HG02870 (cell line): ENCODE measurements around the gene IMPA2.

Experiments used
- ATAC-seq: cut with Tn5 transposase; IDR thresholded peaks from one replicate; pipeline ENCODE4 v1.9.1; 2021; ENCODE audit warnings: mild to moderate bottlenecking, moderate library complexity; ENCODE audit not compliant: unreplicated experiment

Gene IMPA2

DNA sequence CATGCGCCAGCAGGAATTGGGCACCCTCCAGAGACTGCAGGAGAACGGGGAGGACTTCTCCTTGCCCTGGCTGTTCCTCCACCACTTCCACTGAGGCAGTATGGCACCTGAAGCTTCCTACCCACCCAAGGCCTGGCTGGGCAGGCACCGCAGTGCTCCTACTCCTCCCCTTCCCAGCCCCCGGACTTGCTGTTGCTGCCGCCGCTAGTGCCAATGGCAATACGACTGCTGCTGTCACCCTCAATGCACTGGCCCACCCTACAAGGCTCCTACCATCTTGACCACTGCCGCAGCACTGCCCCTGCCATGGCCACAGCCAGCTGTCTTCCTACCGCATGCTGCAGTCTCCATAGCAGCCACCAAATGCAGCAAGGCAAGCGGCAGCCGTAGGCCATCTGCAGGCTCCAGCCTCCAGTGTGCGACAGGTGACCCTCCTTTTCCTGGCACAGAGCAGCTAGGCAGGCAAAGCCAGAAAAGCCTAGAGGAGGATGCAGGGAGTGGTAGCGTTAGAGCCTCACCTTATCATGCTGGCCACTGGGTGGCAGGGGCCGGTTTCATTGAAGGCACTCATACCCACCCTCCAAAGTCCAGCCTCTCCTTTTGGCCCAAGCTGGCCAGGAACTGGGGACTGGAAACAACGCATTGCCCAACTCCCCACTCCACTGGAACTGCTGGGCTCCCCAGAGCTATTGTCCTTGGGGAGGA, 64.9 kb downstream of the IMPA2 start:
- ATAC-seq: no peak

DNA sequence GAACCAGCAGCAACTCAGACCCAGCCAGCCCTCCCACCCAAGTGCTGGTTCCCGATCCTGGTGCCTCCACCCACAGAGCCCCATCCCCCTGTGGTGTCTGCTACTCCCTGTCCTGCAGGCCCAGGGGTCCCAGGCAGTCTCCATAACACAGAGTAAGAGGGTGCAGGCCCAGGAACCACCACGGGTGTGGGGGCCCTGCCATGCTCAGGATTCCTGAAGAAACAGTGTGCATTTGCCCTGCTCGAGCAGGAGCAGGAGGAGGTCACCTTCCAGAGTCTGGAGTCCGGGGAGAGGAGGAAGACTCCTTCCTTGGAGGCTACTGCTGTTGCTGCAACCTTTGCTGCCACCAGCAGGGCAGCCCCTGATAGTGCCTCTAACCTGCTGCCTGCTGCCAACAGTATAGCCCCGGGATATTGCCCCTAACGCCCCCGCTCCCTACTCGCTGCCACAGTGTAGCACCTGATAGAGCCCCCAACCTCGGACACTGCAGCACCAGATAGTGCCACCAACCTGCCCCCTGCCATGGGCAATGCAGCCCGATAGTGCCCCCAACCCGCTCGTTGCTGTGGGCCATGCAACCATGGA, 65.5 kb downstream of the IMPA2 start:
- no peak for ATAC-seq

DNA sequence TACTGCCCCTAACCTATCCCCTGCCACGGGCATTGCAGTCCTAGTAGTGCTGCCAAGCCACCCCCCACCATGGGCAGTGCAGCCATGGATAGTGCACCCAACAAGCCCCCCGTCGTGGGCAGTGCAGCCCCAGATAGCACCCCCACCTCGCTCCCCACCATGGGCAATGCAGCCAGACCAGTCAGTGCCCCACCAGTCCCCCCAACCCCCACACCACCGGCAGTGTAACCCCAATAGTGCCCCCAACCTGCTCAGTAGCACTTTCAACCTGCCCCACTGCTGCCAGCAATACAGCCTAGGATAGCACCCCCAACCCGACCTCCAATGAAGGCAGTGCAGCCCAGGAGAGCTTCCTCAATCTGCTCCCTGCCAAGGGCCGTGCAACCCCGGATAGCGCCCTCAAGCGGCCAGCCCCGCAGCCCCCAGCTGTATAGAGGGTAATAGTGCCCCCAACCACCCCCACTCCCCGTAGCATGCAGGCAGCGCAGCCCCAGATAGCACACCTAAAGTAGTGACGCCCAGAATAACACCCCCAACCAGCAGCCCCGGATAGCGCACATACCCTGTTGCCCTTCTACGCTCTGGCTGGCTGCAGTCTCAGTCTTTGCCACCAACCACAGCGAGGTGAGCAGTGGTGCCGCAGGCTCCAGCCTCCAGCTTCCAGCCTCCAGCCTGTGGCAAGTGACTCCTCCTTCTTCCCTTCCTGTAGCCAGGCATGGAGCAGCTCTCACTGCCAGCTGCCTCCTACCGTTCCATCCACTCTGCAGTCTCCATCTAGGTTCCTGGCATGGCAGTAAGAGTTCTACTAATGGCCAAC, 66.9 kb downstream of the IMPA2 start:
- no peak for ATAC-seq

DNA sequence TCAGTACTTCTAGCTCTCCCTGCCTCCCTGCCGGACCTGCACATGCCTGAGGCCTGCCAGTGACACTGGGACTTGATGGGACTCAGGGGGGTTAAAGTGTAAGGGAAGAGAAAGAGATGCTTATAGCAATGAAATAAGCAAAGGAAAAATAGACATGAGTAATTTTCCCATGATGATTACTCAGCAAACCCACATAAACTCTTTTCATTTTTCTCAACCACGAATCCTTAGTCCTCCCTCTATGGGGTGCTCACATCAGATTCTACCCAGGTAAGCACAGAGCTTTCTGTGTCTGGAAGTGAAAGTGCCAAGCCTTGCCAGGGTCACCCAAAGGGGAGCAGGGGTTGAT, 67.5 kb downstream of the IMPA2 start:
- no peak for ATAC-seq

DNA sequence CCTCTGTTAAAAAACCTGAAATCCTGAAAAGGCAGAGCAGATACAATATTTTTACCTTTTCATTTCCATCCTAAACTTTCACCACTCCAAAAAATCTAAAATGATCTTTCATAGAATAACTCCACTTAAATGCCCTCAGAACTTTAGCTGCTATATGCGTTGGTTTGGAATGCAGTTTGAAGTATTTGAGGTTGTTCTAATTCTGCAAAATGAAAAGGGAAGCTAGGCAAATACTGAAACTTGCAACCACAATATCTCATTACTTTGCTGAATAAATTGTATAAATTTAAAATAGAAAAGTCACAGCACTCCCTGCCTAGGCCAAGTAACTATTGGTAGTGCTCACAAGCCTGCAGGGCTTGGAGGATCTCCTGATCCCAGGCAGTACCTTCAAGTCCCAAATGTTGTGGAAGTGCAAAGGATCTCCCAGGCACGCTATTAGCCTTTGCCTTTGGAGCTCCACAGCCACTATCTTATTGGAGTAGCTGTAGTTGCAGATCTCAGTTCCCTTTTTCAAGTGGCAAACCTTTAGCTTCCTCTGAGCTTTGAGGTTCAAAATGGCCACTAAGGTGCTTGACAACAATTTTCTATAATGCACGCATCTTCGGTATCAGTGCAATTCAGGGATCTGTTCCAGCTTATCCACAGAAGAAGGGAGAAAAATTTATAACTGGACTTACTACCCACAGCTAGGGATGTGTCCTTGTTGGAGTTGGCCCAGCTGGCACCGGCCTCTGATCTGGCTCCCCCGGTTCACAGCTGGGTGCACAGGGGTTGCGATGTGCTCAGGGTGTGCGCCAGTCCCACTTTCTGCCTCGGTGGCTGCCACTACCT, 68.9 kb downstream of the IMPA2 start:
- ATAC-seq: peak; percentile 90

DNA sequence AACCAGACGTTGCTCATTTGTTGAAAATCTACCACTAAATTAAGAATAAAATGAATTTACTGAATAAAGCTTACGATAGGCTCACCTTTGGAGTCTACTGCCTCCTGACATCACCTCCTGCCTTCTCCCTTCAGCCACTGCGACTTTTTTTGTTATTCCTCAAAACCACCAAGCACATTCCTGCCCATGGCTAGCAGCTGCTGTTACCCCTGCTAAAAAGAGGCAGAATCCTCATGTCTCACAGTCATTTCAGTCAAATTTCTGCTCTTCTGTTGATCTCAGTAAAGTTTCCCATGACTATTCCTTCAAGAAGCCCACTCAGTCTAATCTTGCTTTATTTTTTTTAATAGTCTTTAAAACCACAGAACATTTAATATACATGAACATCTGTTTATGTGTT, 71.6 kb downstream of the IMPA2 start:
- ATAC-seq: no peak

DNA sequence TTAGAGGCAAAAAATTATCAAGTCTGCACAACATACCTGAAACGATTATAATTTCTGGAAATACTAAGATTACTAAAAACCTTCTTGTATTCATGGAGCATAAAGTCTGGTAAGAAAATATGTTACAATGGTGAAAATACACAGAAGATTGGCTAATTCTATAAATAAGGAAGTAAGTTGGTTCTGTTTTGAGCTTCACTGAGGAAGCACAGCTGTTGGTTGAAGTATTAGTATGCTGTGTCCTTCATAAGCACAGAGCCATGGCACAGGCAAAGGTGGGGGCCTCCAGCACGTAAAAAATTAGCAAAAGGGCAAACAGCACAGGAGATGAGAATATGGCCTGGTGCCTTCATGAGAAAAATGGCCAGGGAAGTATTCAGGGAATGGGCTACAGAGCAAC, 72.0 kb downstream of the IMPA2 start:
- peak; percentile 50 for ATAC-seq

DNA sequence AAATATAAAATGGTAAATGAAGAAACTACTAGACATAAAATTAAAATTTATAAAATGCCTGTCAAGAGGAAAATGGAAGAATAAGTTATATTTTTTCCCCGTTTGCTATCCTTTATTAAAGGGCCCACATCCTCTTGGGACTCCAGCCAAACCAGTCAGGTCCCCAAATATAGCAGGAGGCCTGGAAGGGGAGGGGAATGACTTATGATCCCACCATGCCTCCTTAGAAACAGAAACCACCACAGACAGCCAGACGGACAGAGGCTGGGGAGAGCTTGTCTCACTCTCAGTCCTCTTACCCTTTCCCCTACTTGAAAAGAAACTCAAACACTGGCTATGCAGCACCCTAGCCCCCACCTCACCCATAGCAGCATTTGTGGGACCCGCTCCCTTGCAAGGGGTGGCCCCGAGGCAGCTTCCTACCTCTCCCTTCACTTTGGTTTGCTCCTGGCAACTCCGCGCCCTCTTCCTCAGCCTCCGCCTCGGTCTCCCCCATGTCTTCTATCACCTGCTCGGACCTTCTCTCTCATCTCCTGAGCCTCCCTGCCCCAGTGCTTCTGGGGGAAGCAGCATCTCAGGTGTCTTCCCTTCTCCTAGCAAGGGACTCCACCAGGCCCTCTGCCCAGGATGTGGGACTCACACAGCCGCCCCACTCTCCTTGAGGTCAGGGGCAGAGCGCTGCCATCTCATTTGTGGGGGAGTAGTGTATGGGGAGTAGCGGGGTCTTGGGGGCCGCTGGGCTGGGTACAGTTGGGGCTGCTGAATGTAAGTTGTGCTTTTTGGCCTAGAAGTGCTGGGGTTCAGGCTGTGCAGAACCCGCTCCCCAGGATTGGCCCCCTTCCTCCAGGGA, 75.0 kb downstream of the IMPA2 start:
- no peak for ATAC-seq

DNA sequence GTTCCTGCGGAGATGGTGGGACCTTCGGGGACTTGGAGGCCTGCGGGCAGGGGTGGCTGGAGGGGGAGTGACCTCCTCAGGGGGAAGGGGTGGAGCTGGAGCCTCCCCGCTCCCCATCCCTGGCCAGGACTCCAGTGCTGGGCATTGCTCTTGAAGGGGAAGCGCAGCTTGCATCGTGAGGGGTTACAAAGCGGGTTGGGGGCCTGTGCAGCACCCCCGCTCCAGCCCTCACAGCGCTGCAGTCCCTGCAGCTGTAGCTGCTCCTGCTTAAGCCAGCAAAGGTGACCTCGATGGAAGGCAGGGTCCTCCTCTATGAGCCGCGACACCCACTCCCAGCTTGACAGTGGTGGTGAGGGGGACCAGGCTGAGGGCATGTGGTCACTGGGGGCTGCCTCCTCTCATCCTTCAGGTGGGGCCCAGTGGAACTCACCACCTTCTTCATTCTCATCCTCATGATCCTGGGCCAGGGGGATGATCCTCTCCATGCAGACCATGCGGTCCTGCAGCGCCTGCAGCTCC, 75.6 kb downstream of the IMPA2 start:
- ATAC-seq: no peak

DNA sequence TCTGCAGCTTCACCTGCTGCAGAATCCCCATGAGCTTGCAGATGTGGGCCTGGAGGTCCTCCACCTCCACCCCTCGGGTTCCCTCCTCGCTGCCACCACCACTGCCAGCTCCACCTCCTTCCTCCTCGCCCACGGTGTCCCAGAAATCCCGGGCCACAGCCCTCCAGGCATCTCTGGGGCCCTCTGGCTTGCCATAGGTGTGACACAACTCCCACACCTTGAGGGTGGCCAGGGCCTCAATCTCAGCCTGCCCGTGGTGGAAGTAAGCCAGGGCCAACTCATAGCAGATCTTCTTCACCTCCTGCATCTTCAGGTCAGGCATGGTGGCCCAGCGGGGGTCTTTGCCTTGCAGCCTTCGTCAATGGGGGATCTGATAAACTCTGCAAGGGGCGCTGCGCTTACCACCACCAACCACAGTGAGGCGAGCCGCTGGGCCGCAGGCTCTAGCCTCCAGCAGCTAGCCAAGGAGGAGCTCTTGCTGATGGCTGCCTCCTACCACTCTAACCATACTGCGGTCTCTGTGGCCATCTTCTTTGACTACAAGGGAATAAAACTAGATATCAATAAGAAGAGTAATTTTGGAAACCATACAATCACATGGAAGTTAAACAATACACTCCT, 76.2 kb downstream of the IMPA2 start:
- ATAC-seq: no peak

DNA sequence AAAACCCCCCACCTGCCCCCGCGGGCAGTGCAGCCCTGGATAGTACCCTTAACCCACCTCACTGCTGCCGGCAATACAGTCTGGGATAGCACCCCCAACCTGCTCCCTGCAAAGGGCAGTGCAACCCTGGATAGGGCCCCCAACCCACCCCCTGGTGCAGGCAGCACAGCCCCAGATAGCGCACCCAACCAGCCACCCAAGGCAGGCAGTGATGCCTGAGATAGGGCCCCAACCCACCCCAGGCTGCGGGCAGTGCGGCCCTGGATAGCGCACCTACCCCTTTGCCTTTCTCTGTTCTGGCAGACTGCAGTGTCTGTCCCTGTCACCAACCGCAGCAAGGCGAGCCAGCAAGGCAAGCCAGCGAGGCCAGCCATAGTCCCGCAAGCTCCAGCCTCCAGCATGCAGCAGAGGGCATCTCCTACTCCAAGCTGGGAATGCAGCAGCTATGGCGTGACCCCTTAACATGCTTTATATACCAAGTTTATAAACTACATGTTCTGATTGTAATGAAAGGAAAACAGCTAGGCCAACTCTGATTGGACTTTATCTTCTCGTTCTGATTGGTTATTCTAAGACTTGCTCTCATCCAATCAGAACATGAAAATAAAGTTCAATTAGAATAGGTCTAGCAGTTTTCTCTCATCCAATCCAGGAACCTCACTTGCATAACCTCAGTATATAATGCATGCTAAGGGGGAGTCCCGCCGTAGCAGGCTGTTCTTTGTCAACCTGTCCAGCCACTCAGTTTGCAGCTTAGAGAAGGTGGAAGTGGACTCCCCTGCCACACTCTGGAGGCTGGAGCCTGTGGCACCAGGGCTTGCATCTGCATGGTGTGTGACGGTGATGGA, 78.3 kb downstream of the IMPA2 start:
- ATAC-seq: no peak

DNA sequence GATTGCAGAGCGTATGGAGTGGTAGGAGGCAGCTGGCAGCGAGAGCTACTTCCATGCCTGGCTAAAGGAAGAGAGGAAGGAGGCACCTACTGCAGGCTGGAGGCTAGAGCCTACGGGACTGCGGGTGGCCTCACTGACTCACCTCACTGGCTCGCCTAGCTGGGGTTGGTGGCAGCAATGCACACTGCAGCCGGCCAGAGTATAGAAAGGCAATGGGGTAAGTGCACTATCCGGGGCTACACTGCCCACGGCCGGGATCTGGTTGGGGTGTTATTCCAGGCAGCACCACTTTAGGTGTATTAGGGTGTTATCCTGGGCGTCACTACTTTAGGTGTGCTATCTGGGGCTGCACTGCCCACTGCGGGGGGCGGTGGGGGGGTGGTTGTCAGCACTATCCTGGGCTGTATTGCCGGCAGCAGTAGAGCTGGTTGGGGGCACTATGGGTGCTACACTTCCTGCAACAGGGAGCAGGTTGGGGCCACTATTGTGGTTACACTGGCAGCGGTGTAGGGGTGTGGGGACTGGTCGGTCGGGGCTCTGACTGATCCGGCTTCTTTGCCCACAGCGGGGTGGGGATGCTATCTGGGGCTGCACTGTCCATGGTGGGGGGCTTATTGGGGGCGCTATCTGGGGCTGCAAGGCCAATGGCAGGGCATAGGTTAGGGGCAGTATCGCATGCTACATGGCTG, 79.0 kb downstream of the IMPA2 start:
- ATAC-seq: no peak

DNA sequence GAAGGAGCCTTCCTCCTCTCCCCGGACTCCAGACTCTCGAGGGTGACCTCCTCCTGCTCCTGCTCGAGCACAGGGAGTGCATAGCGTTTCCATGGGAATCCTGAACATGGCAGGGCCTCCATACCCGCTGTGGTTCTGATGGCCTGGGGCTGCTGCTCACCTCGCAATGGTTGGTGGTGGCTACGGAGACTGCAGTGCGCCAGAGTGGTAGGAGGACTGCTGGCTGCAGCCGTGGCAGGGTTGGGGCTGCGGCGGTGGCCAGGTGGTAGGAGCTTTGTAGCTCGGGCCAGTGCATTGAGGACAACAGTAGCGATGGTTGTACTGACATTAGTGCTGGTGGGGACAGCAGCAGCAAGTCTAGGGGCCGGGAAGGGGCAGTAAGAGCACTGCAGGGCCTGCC, 80.4 kb downstream of the IMPA2 start:
- no peak for ATAC-seq

DNA sequence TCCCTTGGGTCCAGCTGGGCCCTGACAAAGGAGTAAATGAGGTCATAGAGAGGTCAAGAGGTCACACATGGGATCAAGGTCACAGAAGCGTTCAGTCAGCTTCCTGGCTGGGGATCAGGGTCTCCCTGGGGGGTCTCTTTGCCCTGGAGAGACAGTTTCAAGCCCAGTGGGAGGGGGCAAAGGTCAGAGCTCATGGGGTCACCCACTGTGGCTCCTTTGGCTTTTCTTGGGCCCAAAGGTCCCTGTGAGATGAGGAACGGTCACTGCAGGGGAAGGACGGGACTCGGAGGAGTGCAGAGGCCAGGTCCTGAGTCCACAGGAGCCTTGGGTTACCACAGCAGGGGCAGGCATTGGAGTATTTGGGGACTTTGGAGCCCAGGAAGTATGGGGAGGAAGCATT, 81.7 kb downstream of the IMPA2 start:
- ATAC-seq: no peak

DNA sequence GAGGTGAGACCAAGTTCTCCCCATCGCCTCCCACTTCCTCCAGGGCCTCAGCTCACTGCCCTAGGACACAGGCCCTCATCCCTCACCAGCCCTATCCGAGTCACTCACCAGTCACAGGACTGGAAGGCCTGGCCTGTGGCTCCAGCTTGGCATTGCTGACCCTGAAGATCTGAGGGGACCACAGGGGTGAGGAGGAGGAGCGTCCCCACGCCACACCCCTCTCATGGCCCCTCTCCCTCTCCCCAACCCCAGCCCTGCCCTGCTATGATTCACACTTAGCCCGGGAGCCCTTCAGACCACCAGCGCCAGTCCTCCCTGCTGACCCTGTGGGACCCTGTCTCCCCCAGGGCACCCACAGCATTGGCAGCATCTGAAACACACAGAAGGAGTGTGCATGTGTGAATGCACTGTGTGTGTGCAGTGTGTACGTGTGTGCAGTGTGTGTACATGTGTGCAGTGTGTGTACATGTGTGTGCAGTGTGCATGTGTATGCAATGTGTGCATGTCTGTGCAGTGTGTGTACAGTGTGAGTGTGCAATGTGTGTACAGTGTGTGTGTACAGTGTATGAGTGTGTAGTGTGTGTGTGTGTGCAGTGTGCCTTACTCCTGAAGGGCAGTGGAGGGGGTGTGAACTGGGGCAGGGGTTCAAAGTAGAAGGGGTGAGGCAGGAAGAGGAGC, 82.9 kb downstream of the IMPA2 start:
- ATAC-seq: no peak

DNA sequence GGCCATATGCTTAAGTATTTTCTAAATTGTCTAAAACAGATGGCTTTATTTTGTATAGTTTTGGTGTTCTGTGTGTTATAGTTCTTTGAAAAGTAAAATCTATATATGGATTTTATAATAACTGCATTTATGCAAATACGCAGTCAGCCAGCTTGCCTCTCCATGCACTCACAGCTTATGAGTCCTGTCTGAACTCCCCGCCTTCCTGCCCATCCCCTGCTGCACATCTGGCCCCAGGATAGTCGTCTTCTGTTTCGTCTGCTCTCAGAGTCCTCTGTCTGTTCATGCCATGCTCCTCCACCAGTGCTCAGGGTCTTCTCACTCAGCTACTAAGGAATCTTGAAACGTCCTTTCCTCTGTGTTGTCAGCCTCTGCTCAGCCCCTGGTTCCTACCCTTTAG, 84.1 kb downstream of the IMPA2 start:
- ATAC-seq: no peak

DNA sequence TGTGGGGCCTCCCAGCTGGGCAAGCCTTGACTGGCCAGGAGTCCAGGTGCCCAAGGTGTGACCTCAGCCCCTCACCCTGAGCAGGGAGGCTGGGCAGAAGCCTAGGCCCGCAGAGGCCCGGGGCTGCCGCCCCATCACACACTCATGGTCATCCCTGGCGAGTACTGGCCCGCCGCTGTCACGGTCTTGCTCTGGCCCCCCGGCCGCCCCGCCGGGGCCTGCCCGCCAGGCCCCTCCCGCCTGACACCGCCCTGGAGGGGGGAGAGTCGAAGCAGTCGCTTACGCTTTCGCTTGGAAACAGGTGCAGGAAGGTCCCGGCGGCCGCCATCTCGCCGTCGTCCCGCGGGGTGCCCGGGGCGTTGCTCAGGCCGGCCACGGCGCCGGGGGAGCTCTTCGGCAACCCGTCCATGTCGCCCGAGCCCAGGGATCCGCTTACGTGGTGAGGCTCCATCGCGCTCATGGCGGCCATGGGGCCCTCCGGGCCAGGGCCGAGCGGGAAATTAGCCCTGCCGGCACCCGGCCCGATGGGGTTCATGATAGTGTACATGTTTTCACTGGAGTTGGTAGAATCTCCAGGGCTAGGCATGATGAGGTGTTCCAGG, 85.7 kb downstream of the IMPA2 start:
- no peak for ATAC-seq
